ENCODE results near the gene JMJD4.

Gene JMJD4

DNA sequence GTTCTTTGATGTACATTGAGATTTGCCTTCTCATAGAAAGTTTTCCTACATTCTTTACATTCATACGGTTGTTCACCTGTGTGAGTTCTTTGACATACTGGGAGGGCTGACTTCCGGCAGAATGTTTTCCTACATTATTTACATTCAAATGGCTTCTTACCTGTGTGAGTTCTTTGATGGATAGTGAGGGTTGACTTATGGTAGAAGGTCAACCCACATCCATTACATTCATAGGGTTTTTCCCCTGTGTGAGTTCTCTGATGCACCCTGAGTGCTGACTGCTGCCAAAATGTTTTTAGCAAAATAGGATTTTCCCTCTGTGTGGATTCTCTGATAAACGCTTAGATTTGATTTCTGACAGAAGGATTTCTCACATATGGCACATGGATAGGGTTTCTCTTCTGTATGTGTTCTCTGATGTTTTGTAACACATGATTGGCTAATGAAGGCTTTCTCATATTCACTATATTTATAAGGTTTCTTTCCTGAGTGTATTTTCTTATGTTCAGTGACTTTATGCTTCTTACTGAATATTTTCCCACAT is 37.7 kb downstream of the JMJD4 start:
- Histone ChIP-seq H3K36me3 (ENCODE audit: insufficient read depth, low read length) (no peaks in the 10 kb centered on the region), H3K4me1 (ENCODE audit: control insufficient read depth, insufficient read depth, low read length) (no peaks in the 10 kb centered on the region), H3K4me3 (ENCODE audit: low read length) (no peak overlapping the region), H3K9ac (ENCODE audit: low read depth, low read length) (no peak overlapping the region), H3K27me3 (ENCODE audit: control insufficient read depth, insufficient read depth, low read length) (no peaks in the 10 kb centered on the region), H3K9me3 (replicated peaks; ENCODE audit: low read length) (peaks cover 18% of the 10 kb centered on the region), H3K4me2 (ENCODE audit: low read length) (no peak overlapping the region)

DNA sequence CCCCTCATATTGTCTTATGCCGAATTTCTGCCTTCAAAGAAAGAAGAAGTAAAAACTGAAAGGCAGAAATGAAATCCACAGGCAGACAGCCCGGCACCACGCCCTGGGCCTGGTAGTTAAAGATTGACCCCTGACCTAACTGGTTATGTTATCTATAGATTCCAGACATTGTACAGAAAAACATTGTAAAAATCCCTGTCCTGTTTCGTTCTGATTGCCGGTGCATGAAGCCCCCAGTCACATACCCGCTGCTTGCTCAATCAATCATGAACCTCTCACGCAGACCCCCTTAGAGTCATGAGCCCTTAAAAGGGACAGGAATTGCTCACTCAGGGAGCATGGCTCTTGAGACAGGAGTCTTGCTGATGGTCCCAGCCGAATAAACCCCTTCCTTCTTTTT is 49.3 kb downstream of the JMJD4 start:
- H3K4me3 ChIP-seq (ENCODE audit: low read length) = no peak overlapping the region
- no peaks in the 10 kb centered on the region for H3K36me3 ChIP-seq (ENCODE audit: insufficient read depth, low read length)
- no peaks in the 10 kb centered on the region for H3K27me3 ChIP-seq (ENCODE audit: control insufficient read depth, insufficient read depth, low read length)
- no peak overlapping the region for H3K9ac ChIP-seq (ENCODE audit: low read depth, low read length)
- no peaks in the 10 kb centered on the region for H3K9me3 ChIP-seq (replicated peaks; ENCODE audit: low read length)
- no peak overlapping the region for H3K4me2 ChIP-seq (ENCODE audit: low read length)
- H3K4me1 ChIP-seq (ENCODE audit: control insufficient read depth, insufficient read depth, low read length) = no peaks in the 10 kb centered on the region
